Hepatocyte (in vitro differentiated cells): ENCODE measurements around the gene ESR1. TPM values are rescaled to one million over a fixed set of nuclear protein-coding genes. Genes with fewer than 3 reads are reported as not detected.

ENCODE experiments used
- DNase-seq: peaks from one replicate; pipeline ENCODE4 v3.0.0-alpha.2; 2016; ENCODE audit warnings: low spot score
- H2AFZ ChIP-seq: fragments of 200-600 bp; sonication (generic); 2 replicates; pipeline ENCODE4 v1.6.0; 2016; ENCODE audit warnings: antibody characterized with exemption, mild to moderate bottlenecking
- H3K27ac ChIP-seq: fragments of 200-600 bp; sonication (generic); 2 replicates; pipeline ENCODE4 v1.5.1; 2016; ENCODE audit warnings: mild to moderate bottlenecking
- H3K27me3 ChIP-seq: fragments of 200-600 bp; sonication (generic); 2 replicates; pipeline ENCODE4 v1.6.1; 2016
- H3K36me3 ChIP-seq: fragments of 200-600 bp; sonication (generic); replicated peaks from 2 replicates; pipeline ENCODE4 v1.5.1; 2016; ENCODE audit warnings: low read depth; ENCODE audit not compliant: insufficient read depth
- H3K4me1 ChIP-seq: fragments of 200-600 bp; sonication (generic); 2 replicates; pipeline ENCODE4 v1.5.1; 2016; ENCODE audit warnings: mild to moderate bottlenecking, moderate library complexity; ENCODE audit not compliant: insufficient read depth
- H3K4me2 ChIP-seq: fragments of 200-600 bp; sonication (generic); 2 replicates; pipeline ENCODE4 v1.6.0; 2016
- H3K4me3 ChIP-seq: fragments of 200-600 bp; sonication (generic); 2 replicates; pipeline ENCODE4 v1.5.1; 2016; ENCODE audit warnings: mild to moderate bottlenecking
- H3K79me2 ChIP-seq: fragments of 200-600 bp; sonication (generic); 2 replicates; pipeline ENCODE4 v1.6.0; 2017; ENCODE audit warnings: mild to moderate bottlenecking
- H3K9me2 ChIP-seq: fragments of 200-600 bp; sonication (generic); replicated peaks from 2 replicates; pipeline ENCODE4 v1.6.0; 2017; ENCODE audit warnings: mild to moderate bottlenecking; ENCODE audit not compliant: insufficient read depth
- H3K9me3 ChIP-seq: fragments of 200-600 bp; sonication (generic); 2 replicates; pipeline ENCODE4 v1.5.1; 2016; ENCODE audit warnings: low read depth, mild to moderate bottlenecking
- H4K20me1 ChIP-seq: fragments of 200-600 bp; sonication (generic); 2 replicates; pipeline ENCODE4 v1.6.0; 2016; ENCODE audit warnings: mild to moderate bottlenecking; ENCODE audit not compliant: insufficient read depth, poor library complexity, severe bottlenecking
- EZH2 ChIP-seq: fragments of 200-600 bp; sonication (generic); IDR thresholded peaks from 2 replicates; pipeline ENCODE4 v1.6.1; 2016; ENCODE audit warnings: antibody characterized with exemption, mild to moderate bottlenecking, borderline replicate concordance
- EZH2phosphoT487 ChIP-seq: fragments of 200-600 bp; sonication (generic); IDR thresholded peaks from one replicate; pipeline ENCODE4 v1.6.1; 2018; ENCODE audit warnings: antibody characterized with exemption, mild to moderate bottlenecking, low read depth, moderate library complexity; ENCODE audit not compliant: unreplicated experiment, severe bottlenecking
- WGBS: methylation state at CpG from one replicate; pipeline ENCODE4 v1.1.6; 2016; ENCODE audit warnings: low lambda C conversion rate; ENCODE audit errors: missing lambda C conversion rate; 5-methylcytosine and 5-hydroxymethylcytosine counted together
- polyA plus RNA-seq: library from polyadenylated mRNA; unstranded; fragments of >200 nt; fragmentation: Nextera tagmentation; extraction: Ambion mirVana; gene quantifications from 2 replicates; pipeline ENCODE4 v1.2.1, GENCODE V29; 2016
- total RNA-seq: library from RNA; depleted of rRNA; stranded (reverse); fragments of >200 nt; gene quantifications from 2 replicates; pipeline ENCODE4 v1.2.3, GENCODE V29; 2014
- TF ChIP-seq, protein P1 (sequence below): fragments of 200-600 bp; sonication (generic); IDR thresholded peaks from 2 replicates; pipeline ENCODE4 v1.5.1; 2016; ENCODE audit warnings: antibody characterized with exemption, mild to moderate bottlenecking; ENCODE audit not compliant: poor library complexity

The ESR1 gene
- total and polyA plus RNA-seq, 2 experiments from 2014 or later, result 0.07 TPM; not detected in 1

DNA sequence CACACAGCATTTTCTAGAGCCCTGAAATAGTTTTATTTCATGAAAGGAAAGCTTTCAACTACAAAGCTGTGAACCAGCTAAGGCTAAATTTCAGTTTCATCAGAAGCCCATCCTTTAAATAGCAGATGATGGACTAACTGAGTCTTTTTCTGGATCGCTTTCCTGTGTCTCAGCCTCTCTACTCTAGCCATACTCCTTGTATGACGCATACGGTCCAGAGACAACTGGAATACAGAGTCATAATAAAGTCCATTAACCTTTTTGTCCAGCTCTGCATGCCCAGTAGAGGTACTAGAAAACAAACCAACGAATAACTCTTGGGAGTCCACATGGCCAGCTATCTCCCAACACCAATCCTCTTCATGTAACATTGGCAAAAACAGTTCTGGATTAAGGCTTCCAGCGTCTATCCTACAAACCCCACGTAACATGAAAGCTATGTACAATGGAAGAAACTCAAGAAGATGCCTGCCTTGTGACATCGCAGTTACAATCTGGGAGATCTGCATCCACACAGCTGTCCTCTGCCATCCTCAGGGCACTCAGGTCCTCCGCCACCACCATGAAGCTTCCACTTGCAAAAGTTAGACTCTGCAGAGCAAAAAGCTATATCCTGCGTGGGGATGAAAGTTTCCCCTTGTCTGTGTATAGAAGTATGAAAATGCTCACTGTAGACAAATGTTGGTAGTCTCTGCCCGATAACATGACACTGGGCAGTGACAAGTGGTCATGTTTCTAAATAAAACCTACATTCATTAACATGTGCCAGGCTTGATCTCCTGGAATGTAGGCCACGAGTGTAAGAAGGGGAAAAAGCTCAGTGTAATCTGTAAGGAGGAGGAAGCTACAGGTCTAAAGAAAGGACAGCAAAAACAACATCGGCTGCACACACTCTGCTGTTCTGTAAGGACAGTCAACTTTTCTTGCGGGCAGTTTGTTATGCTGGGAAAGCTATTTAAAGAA is 360.4 kb downstream of the ESR1 start:
- H3K9me3 ChIP-seq, result no peaks in the 10 kb centered on the region
- H2AFZ ChIP-seq, result no peak overlapping the region
- no peak overlapping the region for H3K27ac ChIP-seq
- H3K4me1 ChIP-seq, result no peaks in the 10 kb centered on the region
- TF ChIP-seq, protein P1, sequence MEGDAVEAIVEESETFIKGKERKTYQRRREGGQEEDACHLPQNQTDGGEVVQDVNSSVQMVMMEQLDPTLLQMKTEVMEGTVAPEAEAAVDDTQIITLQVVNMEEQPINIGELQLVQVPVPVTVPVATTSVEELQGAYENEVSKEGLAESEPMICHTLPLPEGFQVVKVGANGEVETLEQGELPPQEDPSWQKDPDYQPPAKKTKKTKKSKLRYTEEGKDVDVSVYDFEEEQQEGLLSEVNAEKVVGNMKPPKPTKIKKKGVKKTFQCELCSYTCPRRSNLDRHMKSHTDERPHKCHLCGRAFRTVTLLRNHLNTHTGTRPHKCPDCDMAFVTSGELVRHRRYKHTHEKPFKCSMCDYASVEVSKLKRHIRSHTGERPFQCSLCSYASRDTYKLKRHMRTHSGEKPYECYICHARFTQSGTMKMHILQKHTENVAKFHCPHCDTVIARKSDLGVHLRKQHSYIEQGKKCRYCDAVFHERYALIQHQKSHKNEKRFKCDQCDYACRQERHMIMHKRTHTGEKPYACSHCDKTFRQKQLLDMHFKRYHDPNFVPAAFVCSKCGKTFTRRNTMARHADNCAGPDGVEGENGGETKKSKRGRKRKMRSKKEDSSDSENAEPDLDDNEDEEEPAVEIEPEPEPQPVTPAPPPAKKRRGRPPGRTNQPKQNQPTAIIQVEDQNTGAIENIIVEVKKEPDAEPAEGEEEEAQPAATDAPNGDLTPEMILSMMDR, result no peak
- no peak for TF ChIP-seq EZH2phosphoT487
- TF ChIP-seq EZH2, result no peak
- no peak overlapping the region for H3K4me3 ChIP-seq
- H3K27me3 ChIP-seq, result no peaks in the 10 kb centered on the region
- no peaks in the 10 kb centered on the region for H3K36me3 ChIP-seq
- DNase-seq, result no peak
- H3K4me2 ChIP-seq, result no peak overlapping the region
- H4K20me1 ChIP-seq, result no peaks in the 10 kb centered on the region
- no peaks in the 10 kb centered on the region for H3K9me2 ChIP-seq
- 94% methylated on average over 13 of the region's 13 CpGs for WGBS
- no peaks in the 10 kb centered on the region for H3K79me2 ChIP-seq

DNA sequence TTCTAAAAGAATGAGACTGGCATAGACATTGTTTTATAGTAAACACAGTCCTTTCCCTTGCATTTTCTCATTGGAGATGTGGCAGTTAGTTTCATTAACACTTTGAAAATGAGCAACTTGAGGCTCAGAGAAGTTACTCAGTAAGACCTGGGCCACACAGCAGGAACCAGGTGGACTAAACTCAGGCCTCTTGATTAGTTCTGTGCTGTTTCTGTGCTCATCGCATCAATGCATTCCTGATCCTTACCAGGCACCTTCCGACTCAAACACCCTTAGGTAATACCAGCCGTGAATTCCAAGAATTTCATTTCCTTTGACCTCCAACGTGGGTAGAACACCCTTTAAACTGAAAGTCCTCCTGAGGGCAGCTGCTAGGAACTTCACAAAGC is 362.8 kb downstream of the ESR1 start:
- Histone ChIP-seq H3K79me2 (no peaks in the 10 kb centered on the region), H3K4me2 (no peak overlapping the region), H3K4me1 (no peaks in the 10 kb centered on the region), H3K27me3 (no peaks in the 10 kb centered on the region), H3K27ac (peak overlapping the region; percentile 74), H2AFZ (no peak overlapping the region), H3K9me3 (no peaks in the 10 kb centered on the region), H4K20me1 (no peaks in the 10 kb centered on the region), H3K9me2 (no peaks in the 10 kb centered on the region), H3K4me3 (no peak overlapping the region), H3K36me3 (no peaks in the 10 kb centered on the region)
- no peak for DNase-seq
- TF ChIP-seq, protein P1, result no peak
- TF ChIP-seq EZH2phosphoT487, result no peak
- TF ChIP-seq EZH2, result no peak
- 79% methylated on average over 4 of the region's 4 CpGs for WGBS

DNA sequence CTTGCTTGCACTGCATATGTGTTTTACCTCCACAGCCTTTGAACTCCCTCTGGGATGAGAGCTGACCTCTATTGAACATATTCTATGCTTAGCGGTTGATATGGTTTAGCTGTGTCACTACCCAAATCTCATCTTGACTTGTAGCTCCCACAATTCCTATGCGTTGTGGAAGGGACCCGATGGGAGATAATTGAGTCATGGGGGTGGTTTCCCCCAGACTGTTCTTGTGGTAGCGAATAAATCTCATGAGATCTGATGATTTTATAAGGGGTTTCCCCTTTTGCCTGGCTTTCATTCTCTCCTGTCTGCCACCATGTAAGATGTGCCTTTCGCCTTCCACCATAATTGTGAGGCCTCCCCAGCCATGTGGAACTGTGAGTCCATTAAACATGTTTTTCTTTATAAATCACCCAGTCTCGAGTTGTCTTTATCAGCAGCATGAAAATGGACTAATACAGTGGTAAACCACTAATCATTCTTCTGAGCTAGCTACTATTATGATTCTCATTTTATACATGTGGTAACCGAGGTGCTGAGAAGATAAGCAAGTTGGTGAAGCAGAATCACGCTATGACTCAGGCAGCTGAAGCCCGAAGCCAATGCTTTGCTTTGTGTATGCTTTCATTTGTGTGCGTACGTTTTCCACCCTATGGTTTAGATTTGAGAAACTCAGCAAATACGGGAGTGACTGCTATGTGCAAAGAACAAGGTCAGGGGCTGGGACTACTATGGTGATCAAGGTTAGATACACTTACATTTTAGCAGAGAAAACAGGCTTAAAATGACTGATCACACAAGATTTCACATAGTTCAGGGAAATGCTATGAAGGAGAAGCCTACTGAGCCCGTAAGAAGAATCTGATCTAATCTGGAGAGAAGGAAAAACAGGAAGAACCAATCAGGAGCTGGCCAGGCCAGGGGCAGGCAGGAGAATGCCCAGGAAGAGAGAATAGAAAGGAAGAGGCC is 363.5 kb downstream of the ESR1 start:
- WGBS, result 75% methylated on average over 13 of the region's 13 CpGs
- Histone ChIP-seq H3K27me3 (no peaks in the 10 kb centered on the region), H3K9me3 (no peaks in the 10 kb centered on the region), H3K9me2 (no peaks in the 10 kb centered on the region), H3K4me3 (no peak overlapping the region), H3K79me2 (no peaks in the 10 kb centered on the region), H3K27ac (peak overlapping the region; percentile 74), H3K4me1 (no peaks in the 10 kb centered on the region), H4K20me1 (no peaks in the 10 kb centered on the region), H3K36me3 (no peaks in the 10 kb centered on the region), H3K4me2 (peak overlapping the region; percentile 49), H2AFZ (peak overlapping the region; percentile 39)
- peak; percentile 38 for DNase-seq
- TF ChIP-seq EZH2, result no peak
- TF ChIP-seq EZH2phosphoT487, result no peak
- TF ChIP-seq, protein P1, result no peak
